WTC11 (cell line): ENCODE results near the gene IMPDH2.

Experiments
- ATF2 ChIP-seq: sonication (generic); formaldehyde crosslinking; IDR thresholded peaks from 2 replicates; pipeline ENCODE4 v1.8.1; 2022; ENCODE audit warnings: low read depth, missing genetic modification reagents, borderline replicate concordance
- CTCF ChIP-seq: fragments of 200-600 bp; IDR thresholded peaks from 2 replicates; pipeline ENCODE4 v1.8.0; 2022; ENCODE audit warnings: antibody characterized with exemption
- E2F1 ChIP-seq: sonication (generic); formaldehyde crosslinking; IDR thresholded peaks from 2 replicates; pipeline ENCODE4 v1.8.0; 2022; ENCODE audit warnings: mild to moderate bottlenecking, missing genetic modification reagents

GRCh38 chr3:49004352-49005302 is 24.6 kb downstream of the IMPDH2 start:
- TF ChIP-seq CTCF = no peak
- no peak for TF ChIP-seq ATF2 (CRISPR knock-in tag)
- TF ChIP-seq E2F1 (CRISPR knock-in tag) = no peak
